ENCODE data around the gene PRM3. TPM values are rescaled to one million over a fixed set of nuclear protein-coding genes. Genes with fewer than 3 reads are reported as not detected.

PRM3 gene
- polyA plus RNA-seq (2011; rRNA removed) (not detected in 2 replicates), polyA plus RNA-seq (2017; fragmentation: RNase III; extraction: RNeasy Plus Mini Kit Qiagen cat#74134 plus additional on column Dnase treatment) (not detected in 3 replicates), polyA minus RNA-seq (2011; rRNA and poly(A)+ RNA removed) (not detected in 2 replicates)
- polyA plus RNA-seq (2012; cell fraction: cytosol; rRNA removed) = not detected in 2 replicates
- polyA plus RNA-seq (2012; cell fraction: nucleus; rRNA removed) = not detected in 2 replicates

GRCh38 chr16:11272921-11273720 lies at the start of gene PRM3:
TSS of gene PRM3 (minus strand) at chr16:11273629. CDS start at chr16:11273595, 34 bp downstream.
- ATAC-seq (no peak; a peak in 1 of 6 replicates), FAIRE-seq (no peak), DNase-seq (ENCODE audit: low read depth in 1 of 2, low spot score in 1 of 2) (no peak)
- H3K4me3 ChIP-seq = no peak within 1 kb of the TSS
- H3K4me1 ChIP-seq = no peaks in the 10 kb centered on the region
- H3K4me2 ChIP-seq = no peak within 1 kb of the TSS
- TF ChIP-seq RAD21 (conservative IDR thresholded peaks at IDR 0.05 in 1 of 2, IDR thresholded peaks at IDR 0.05 in 1 of 2) (no peak), NR3C1 (IDR thresholded peaks at IDR 0.05) (no peak)
- POLR2A ChIA-PET = interaction anchor here (0.9 kb wide), 1 partner anchor 17 kb away, joined by 3 read pairs; the partner anchor contains the start of gene SOCS1
- WGBS (ENCODE audit: missing lambda C conversion rate) = 79% methylated on average over 28 of the region's 30 CpGs
- CTCF ChIA-PET = interaction anchor here (4.3 to 9.1 kb wide), 2 partner anchors 17 to 309 kb away, joined by 20 to 66 read pairs; partner anchors contain the start of gene SOCS1
- H3K9me3 ChIP-seq = no peaks in the 10 kb centered on the region
- no peak within 1 kb of the TSS for H3K27ac ChIP-seq

GRCh38 chr16:11322823-11323222 lies 49.4 kb upstream of the PRM3 start:
- no peak for DNase-seq (ENCODE audit: low read depth in 1 of 2, low spot score in 1 of 2)
- ATAC-seq = no peak
- ChIA-PET POLR2A (interaction anchor here (0.7 to 1.3 kb wide), 2 partner anchors 18 to 67 kb away, joined by 3 to 5 read pairs; partner anchors contain the start of gene SOCS1), CTCF (no interaction called here)
- no peak for TF ChIP-seq BHLHE40 (IDR thresholded peaks at IDR 0.05; ENCODE audit: low read depth, low read length)
- TF ChIP-seq RFX5 (IDR thresholded peaks at IDR 0.05) = no peak
- no peak for TF ChIP-seq CBX2 (IDR thresholded peaks at IDR 0.05; ENCODE audit: borderline replicate concordance, low read depth)
- no peak for TF ChIP-seq BCL3 (IDR thresholded peaks at IDR 0.05)
- Histone ChIP-seq H3K4me3 (no peak overlapping the region), H3K9me3 (no peaks in the 10 kb centered on the region), H3K27ac (no peak overlapping the region), H3K4me2 (no peak overlapping the region), H3K4me1 (peaks cover 8% of the 10 kb centered on the region)
- 59% methylated on average over 3 of the region's 3 CpGs for WGBS (ENCODE audit: missing lambda C conversion rate)
- FAIRE-seq = no peak

GRCh38 chr16:11321662-11322061 lies 48.2 kb upstream of the PRM3 start:
- WGBS (ENCODE audit: missing lambda C conversion rate) = 72% methylated on average over 5 of the region's 5 CpGs
- ATAC-seq (no peak), DNase-seq (ENCODE audit: low read depth in 1 of 2, low spot score in 1 of 2) (no peak), FAIRE-seq (peak; percentile 23)
- Histone ChIP-seq H3K4me3 (no peak overlapping the region), H3K9me3 (no peaks in the 10 kb centered on the region), H3K27ac (no peak overlapping the region), H3K4me2 (no peak overlapping the region), H3K4me1 (peaks cover 5% of the 10 kb centered on the region; the same call in 1 of the 3 replicates)
- CTCF ChIA-PET = no interaction called here
- POLR2A ChIA-PET = no interaction called here
- no peak for TF ChIP-seq USF2 (IDR thresholded peaks at IDR 0.05)
- TF ChIP-seq HDAC2 (IDR thresholded peaks at IDR 0.05) = no peak
- no peak for TF ChIP-seq TFCP2L1 (CRISPR knock-in tag; IDR thresholded peaks at IDR 0.05)
- TF ChIP-seq REST (IDR thresholded peaks at IDR 0.05) = no peak
- no peak for TF ChIP-seq E2F6 (IDR thresholded peaks at IDR 0.05; ENCODE audit: borderline replicate concordance, low read depth)

All from A549 (cell line).